HG03108 (cell line): ENCODE data around the gene CD7.
A peak's percentile ranks its signal among the peaks of the same experiment; 100 is the strongest.

Source experiments
- ATAC-seq: cut with Tn5 transposase; IDR thresholded peaks from one replicate; pipeline ENCODE4 v1.9.1; 2021; ENCODE audit warnings: moderate library complexity; ENCODE audit not compliant: unreplicated experiment

Gene CD7

GRCh38 chr17:82300707-82301270 lies 16.6 kb downstream of the CD7 start:
- ATAC-seq, result peak; percentile 28

GRCh38 chr17:82300228-82300627 lies 17.2 kb downstream of the CD7 start:
- ATAC-seq, result no peak

GRCh38 chr17:82299452-82299851 lies 18.0 kb downstream of the CD7 start:
- ATAC-seq, result no peak

GRCh38 chr17:82298538-82299421 lies 18.6 kb downstream of the CD7 start:
- ATAC-seq, result no peak

GRCh38 chr17:82297714-82298537 lies 19.5 kb downstream of the CD7 start:
- peak; percentile 41 for ATAC-seq

- ATAC-seq, result no peak
Observed at GRCh38 chr17:82297280-82297713, 20.1 kb downstream of the CD7 start.

- no peak for ATAC-seq
Observed at GRCh38 chr17:82296511-82297279, 20.7 kb downstream of the CD7 start.

GRCh38 chr17:82295472-82295814 lies 22.0 kb downstream of the CD7 start:
- no peak for ATAC-seq

- no peak for ATAC-seq
Observed at GRCh38 chr17:82294064-82294773, 23.2 kb downstream of the CD7 start.

- peak; percentile 86 for ATAC-seq
Observed at GRCh38 chr17:82292251-82293154, 24.9 kb downstream of the CD7 start.

GRCh38 chr17:82291582-82292250 lies 25.7 kb downstream of the CD7 start:
- no peak for ATAC-seq

- no peak for ATAC-seq
Observed at GRCh38 chr17:82287868-82288801, 29.3 kb downstream of the CD7 start.

GRCh38 chr17:82287013-82287867 lies 30.2 kb downstream of the CD7 start:
- no peak for ATAC-seq

- no peak for ATAC-seq
Observed at GRCh38 chr17:82285141-82285540, 32.3 kb downstream of the CD7 start.

GRCh38 chr17:82283208-82283749 lies 34.1 kb downstream of the CD7 start:
- ATAC-seq, result no peak
